Nephron (organoid): ENCODE data around the gene CHST8.

Experiments used
- H3K27ac Mint-ChIP-seq, 3 experiments: 2 replicates each; pipeline ENCODE4 v1.8.0; 2020; ENCODE audit warnings: mixed read lengths in 3 of 3, mild to moderate bottlenecking in 2 of 3, moderate library complexity in 1 of 3
- H3K27me3 Mint-ChIP-seq: 2 replicates; pipeline ENCODE4 v1.8.0; 2021; ENCODE audit warnings: low read depth, mild to moderate bottlenecking, moderate library complexity, mixed read lengths
- H3K36me3 Mint-ChIP-seq: 2 replicates; pipeline ENCODE4 v1.8.0; 2020; ENCODE audit warnings: low read depth, mixed read lengths
- H3K4me1 Mint-ChIP-seq: 2 replicates; pipeline ENCODE4 v1.8.0; 2020; ENCODE audit warnings: mixed read lengths
- H3K4me3 Mint-ChIP-seq, 3 experiments: 2 replicates each; pipeline ENCODE4 v1.8.0; 2020; ENCODE audit warnings: mild to moderate bottlenecking in 3 of 3, mixed read lengths in 3 of 3, moderate library complexity in 2 of 3
- H3K9me3 Mint-ChIP-seq: 2 replicates; pipeline ENCODE4 v1.8.0; 2020; ENCODE audit warnings: mixed read lengths
- CTCF ChIP-seq, 3 experiments: fragments of 200-600 bp; sonication (generic); IDR thresholded peaks; one replicate each; pipeline ENCODE4 v1.5.0; 2021; ENCODE audit warnings: antibody characterized with exemption in 3 of 3; ENCODE audit not compliant: unreplicated experiment in 3 of 3

The CHST8 gene

GRCh38 chr19:33653684-33654083 lies 31.9 kb downstream of the CHST8 start:
- H3K36me3 Mint-ChIP-seq, result no peaks in the 10 kb centered on the region
- no peaks in the 10 kb centered on the region for H3K4me1 Mint-ChIP-seq
- no peak for TF ChIP-seq CTCF (IDR thresholded peaks at IDR 0.05; ENCODE audit: unreplicated experiment in 3 of 3)
- H3K27me3 Mint-ChIP-seq, result peaks cover 19% of the 10 kb centered on the region
- no peak overlapping the region for H3K27ac Mint-ChIP-seq
- no peak overlapping the region for H3K4me3 Mint-ChIP-seq
- H3K9me3 Mint-ChIP-seq, result peaks cover 5% of the 10 kb centered on the region

DNA sequence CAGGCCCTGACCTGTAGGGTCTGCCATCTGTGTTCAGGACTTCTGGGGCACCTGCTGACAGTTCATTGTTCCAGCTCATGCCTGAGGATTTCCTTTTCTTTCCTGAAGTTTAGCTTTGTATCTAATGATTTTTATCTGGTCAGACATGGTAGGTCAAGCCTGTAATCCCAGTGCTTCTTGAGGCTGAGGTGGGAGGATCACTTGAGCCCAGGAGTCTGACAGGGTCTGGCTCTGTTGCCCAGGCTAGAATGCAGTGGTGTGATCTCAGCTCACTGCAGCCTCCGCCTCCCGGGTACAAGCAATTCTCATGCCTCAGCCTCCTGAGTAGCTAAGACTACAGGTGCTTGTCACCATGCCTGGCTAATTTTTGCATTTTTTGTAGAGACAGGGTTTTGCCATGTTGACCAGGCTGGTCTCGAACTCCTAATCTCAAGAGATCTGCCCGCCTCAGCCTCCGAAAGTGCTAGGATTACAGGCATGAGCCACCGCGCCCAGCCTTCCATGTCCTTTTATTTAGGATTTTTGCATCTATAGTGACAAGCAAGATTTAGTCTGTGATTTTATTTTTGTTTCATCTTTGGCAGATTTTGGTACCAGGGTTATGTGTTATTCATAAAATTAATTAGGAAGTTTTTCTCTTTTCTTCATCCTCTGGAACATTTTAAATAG lies 33.2 kb downstream of the CHST8 start:
- peaks cover 15% of the 10 kb centered on the region for H3K27me3 Mint-ChIP-seq
- H3K4me1 Mint-ChIP-seq, result no peaks in the 10 kb centered on the region
- H3K9me3 Mint-ChIP-seq, result peaks cover 5% of the 10 kb centered on the region
- no peak overlapping the region for H3K27ac Mint-ChIP-seq
- H3K4me3 Mint-ChIP-seq, result no peak overlapping the region
- no peaks in the 10 kb centered on the region for H3K36me3 Mint-ChIP-seq
- no peak for TF ChIP-seq CTCF (IDR thresholded peaks at IDR 0.05; ENCODE audit: unreplicated experiment in 3 of 3)

DNA sequence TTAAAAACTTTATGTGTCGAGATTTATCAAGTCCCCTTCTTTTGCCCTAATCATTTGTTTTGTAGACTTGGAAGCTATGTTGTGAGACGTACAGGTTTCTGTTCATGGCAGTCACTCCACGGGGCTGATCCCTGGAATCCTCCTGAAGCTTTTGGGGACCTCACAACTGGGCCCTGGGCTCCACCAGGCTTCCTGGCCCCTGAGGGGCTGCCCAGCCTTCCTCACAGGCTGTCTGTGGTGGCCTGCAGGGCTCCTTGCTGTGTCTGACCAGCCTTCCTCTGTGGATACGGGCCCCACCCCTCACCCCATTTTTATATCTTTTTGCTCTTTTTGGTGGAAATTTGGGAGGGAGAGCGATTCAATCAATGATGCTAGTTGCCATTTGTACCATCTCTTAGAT lies 38.1 kb downstream of the CHST8 start:
- Mint-ChIP-seq H3K9me3 (no peaks in the 10 kb centered on the region), H3K27ac (no peak overlapping the region), H3K4me3 (no peak overlapping the region), H3K27me3 (peaks cover 14% of the 10 kb centered on the region), H3K36me3 (no peaks in the 10 kb centered on the region), H3K4me1 (no peaks in the 10 kb centered on the region)
- TF ChIP-seq CTCF (IDR thresholded peaks at IDR 0.05; ENCODE audit: unreplicated experiment in 3 of 3), result no peak

DNA sequence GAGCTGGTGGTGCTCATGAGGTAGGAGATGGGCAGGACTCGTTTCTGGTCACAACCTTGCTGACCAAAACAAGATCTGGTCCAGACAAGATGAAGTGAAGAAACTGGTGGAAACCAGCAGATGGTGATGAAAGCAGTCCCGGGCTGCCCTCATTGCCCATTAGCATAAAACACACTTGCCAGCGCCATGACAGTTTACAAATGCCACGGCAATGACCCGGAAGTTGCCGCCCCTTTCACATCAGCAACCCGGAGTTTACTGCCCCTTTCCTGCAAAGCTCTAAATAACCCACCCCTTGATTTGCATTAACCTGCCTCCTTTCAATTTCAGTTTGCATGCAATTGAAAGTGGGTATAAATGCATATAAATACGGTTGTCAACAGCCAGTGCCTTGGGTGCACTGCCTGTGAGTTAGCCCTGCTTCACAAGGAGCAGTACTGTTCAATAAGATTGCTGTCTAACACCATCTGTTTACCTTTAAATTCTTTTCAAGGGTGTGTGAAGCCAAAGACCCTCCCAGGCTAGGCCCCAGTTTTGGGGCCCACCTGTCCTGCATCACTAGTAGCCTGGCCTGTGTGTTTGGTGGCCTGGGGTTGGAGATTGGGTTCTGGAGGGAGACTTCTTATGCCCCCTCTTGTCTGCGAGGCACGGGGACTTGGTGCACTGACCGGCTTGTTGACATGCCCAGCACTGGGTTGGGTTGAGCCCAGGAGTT lies 38.8 kb downstream of the CHST8 start:
- H3K4me3 Mint-ChIP-seq, result no peak overlapping the region
- no peaks in the 10 kb centered on the region for H3K36me3 Mint-ChIP-seq
- no peak for TF ChIP-seq CTCF (IDR thresholded peaks at IDR 0.05; ENCODE audit: unreplicated experiment in 3 of 3)
- H3K27ac Mint-ChIP-seq, result no peak overlapping the region
- no peaks in the 10 kb centered on the region for H3K4me1 Mint-ChIP-seq
- no peaks in the 10 kb centered on the region for H3K9me3 Mint-ChIP-seq
- H3K27me3 Mint-ChIP-seq, result peaks cover 14% of the 10 kb centered on the region

DNA sequence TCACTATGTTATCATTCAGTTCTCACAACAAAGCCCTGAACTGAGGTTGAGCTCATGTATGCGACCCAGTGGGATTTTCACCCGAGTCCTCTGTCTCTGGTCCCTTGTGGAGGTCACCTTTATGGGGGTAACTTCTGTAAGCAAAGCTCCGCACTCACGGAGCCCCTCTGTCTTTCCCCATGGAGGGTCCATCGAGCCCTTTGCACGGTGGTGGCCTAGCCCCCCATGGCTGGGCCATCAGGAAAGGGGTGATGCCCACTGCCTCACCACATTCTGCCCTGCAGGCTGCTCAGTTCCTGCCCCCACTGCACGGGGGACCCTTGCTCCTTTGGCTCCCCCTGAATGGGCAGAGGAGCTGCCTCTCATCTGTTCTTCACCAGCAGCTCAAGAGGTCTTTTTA lies 39.6 kb downstream of the CHST8 start:
- Mint-ChIP-seq H3K4me3 (no peak overlapping the region), H3K9me3 (no peaks in the 10 kb centered on the region), H3K27ac (no peak overlapping the region), H3K27me3 (peaks cover 14% of the 10 kb centered on the region), H3K4me1 (no peaks in the 10 kb centered on the region), H3K36me3 (no peaks in the 10 kb centered on the region)
- no peak for TF ChIP-seq CTCF (IDR thresholded peaks at IDR 0.05; ENCODE audit: unreplicated experiment in 3 of 3)
